K562 (cell line): ENCODE results near the gene MBNL1. TPM values are rescaled to one million over a fixed set of nuclear protein-coding genes. Genes with fewer than 3 reads are reported as not detected.

Experiments
- CAMTA2 ChIP-seq: fragments of 250-450 bp; sonication (Bioruptor Pico); conservative IDR thresholded peaks from 2 replicates; pipeline ENCODE4 v1.5.1; 2022
- HEY1 ChIP-seq: fragments of 250-450 bp; sonication (Bioruptor Pico); IDR thresholded peaks from 2 replicates; pipeline ENCODE4 v1.5.0; 2020; ENCODE audit warnings: mild to moderate bottlenecking, moderate library complexity, borderline replicate concordance
- MTA2 ChIP-seq: fragments of 450-650 bp; IDR thresholded peaks from 2 replicates; pipeline ENCODE4 v1.6.1; 2016; ENCODE audit warnings: low read depth
- PBX2 ChIP-seq, 2 experiments: IDR thresholded peaks in 1 of 2; conservative IDR thresholded peaks in 1 of 2; 2 replicates each; pipeline ENCODE4 v1.6.1; 2016; ENCODE audit warnings: low read depth in 2 of 2, mild to moderate bottlenecking in 1 of 2, missing compliant biosample characterization in 1 of 2, missing genetic modification characterization in 1 of 2, moderate library complexity in 1 of 2
- TSHZ1 ChIP-seq: fragments of 250-450 bp; sonication (Bioruptor Pico); IDR thresholded peaks from 2 replicates; pipeline ENCODE4 v1.4.0; 2020; ENCODE audit warnings: mild to moderate bottlenecking, moderate library complexity
- ZFP36 ChIP-seq: fragments of 150-350 bp; IDR thresholded peaks from 2 replicates; pipeline ENCODE4 v1.6.1; 2018; ENCODE audit warnings: low read length, low read depth; ENCODE audit not compliant: partially characterized antibody
- ZNF551 ChIP-seq: fragments of 250-450 bp; sonication (Bioruptor Pico); IDR thresholded peaks from 2 replicates; pipeline ENCODE4 v1.5.0; 2021; ENCODE audit warnings: mild to moderate bottlenecking, moderate library complexity
- ZNF586 ChIP-seq: fragments of 450-650 bp; formaldehyde crosslinking; conservative IDR thresholded peaks from 2 replicates; pipeline ENCODE4 v1.4.0; 2020; ENCODE audit warnings: mild to moderate bottlenecking, moderate library complexity
- polyA plus RNA-seq, 8 experiments: library from polyadenylated mRNA; depleted of rRNA in 4 of 8; stranded (reverse) in 5 of 8; unstranded in 3 of 8; fragments of >200 nt; fragmentation: Nextera tagmentation in 2 of 8; fragmentation: Illumina TruSeq in 1 of 8; extraction: Ambion mirVana in 2 of 8; extraction: Trizol in 1 of 8; gene quantifications; 2 replicates each; pipeline versions ENCODE4 v1.2.1 to v1.2.3, GENCODE V29; 2011 to 2014; ENCODE audit warnings: inconsistent platforms in 1 of 8, missing spikeins in 1 of 8
- total RNA-seq, 7 experiments: library from RNA; depleted of rRNA in 6 of 7; stranded (reverse); fragments of >200 nt in 6 of 7; fragmentation: Illumina TruSeq in 2 of 7; extraction: Trizol in 2 of 7; gene quantifications; 2 replicates each; pipeline versions ENCODE4 v1.2.1 to v1.2.3, GENCODE V29; 2011 to 2021; ENCODE audit warnings: low replicate concordance in 1 of 7
- TF ChIP-seq, protein P1 (sequence below): sonication (generic); formaldehyde crosslinking; IDR thresholded peaks from 2 replicates; pipeline ENCODE4 v1.8.0; 2022; ENCODE audit warnings: mild to moderate bottlenecking, missing genetic modification reagents
- TF ChIP-seq, protein P2 (sequence below): conservative IDR thresholded peaks from 2 replicates; pipeline ENCODE4 v1.6.1; 2011; ENCODE audit warnings: low read depth, mild to moderate bottlenecking, low read length; ENCODE audit not compliant: control insufficient read depth
- TF ChIP-seq, protein P3 (sequence below): fragments of 250-450 bp; sonication (Bioruptor Pico); IDR thresholded peaks from 2 replicates; pipeline ENCODE4 v1.9.0; 2021; ENCODE audit warnings: mild to moderate bottlenecking, inconsistent platforms

The MBNL1 gene
- total and polyA plus RNA-seq, 9 of the 15 experiments (the other 6 are each of a cell fraction or from before 2014, with no cell fraction given) = 70.3 to 243 (median 220) TPM

DNA sequence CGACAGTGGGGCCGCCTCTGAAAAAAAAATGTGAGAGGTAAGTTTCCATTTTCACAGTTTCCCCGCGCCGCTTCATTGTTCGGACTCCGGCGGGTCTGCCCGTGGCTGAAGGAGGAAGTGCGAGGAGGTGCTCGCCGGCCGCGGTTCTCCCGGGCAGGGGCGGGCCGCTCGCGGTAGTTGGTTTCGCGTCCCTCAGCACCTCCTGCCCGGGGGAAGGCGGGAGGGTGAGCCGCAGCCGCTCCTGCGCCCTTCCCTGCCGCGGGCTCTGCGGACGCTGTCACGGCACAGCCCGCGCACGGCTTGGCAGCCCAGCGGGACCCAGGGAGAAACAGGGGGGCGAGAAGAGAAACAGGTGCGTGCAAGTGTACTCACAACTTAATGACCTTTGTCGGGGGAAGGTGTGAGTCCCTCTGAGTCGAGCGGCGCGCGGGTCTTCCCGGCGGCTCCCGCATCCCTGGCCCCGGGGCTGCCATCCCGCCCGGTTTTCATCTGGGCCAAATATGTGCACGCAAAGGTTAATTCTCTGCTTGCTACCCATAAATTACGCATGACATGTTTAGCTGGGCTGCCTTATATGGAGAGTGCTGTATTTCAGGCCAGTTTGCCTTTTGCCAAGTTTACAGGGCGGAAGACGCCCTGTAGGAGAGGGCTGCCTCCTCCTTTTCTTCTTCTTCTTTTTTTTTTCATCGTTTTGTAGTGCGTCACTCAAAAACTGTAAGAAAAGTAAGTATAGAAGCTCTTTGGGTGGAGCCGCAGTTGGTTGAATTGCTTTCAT lies 514 bp downstream of the MBNL1 start (continued):
- TF ChIP-seq, protein P1, sequence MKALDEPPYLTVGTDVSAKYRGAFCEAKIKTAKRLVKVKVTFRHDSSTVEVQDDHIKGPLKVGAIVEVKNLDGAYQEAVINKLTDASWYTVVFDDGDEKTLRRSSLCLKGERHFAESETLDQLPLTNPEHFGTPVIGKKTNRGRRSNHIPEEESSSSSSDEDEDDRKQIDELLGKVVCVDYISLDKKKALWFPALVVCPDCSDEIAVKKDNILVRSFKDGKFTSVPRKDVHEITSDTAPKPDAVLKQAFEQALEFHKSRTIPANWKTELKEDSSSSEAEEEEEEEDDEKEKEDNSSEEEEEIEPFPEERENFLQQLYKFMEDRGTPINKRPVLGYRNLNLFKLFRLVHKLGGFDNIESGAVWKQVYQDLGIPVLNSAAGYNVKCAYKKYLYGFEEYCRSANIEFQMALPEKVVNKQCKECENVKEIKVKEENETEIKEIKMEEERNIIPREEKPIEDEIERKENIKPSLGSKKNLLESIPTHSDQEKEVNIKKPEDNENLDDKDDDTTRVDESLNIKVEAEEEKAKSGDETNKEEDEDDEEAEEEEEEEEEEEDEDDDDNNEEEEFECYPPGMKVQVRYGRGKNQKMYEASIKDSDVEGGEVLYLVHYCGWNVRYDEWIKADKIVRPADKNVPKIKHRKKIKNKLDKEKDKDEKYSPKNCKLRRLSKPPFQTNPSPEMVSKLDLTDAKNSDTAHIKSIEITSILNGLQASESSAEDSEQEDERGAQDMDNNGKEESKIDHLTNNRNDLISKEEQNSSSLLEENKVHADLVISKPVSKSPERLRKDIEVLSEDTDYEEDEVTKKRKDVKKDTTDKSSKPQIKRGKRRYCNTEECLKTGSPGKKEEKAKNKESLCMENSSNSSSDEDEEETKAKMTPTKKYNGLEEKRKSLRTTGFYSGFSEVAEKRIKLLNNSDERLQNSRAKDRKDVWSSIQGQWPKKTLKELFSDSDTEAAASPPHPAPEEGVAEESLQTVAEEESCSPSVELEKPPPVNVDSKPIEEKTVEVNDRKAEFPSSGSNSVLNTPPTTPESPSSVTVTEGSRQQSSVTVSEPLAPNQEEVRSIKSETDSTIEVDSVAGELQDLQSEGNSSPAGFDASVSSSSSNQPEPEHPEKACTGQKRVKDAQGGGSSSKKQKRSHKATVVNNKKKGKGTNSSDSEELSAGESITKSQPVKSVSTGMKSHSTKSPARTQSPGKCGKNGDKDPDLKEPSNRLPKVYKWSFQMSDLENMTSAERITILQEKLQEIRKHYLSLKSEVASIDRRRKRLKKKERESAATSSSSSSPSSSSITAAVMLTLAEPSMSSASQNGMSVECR = peak; percentile 41; the same call in 1 of the 2 replicates
- no peak for TF ChIP-seq PBX2 (CRISPR knock-in tag; IDR thresholded peaks at IDR 0.05; ENCODE audit: low read depth)
- TF ChIP-seq PBX2 (tag; conservative IDR thresholded peaks at IDR 0.05; ENCODE audit: low read depth) = peak; percentile 95
- no peak for TF ChIP-seq HEY1 (CRISPR knock-in tag)
- TF ChIP-seq TSHZ1 (CRISPR knock-in tag) = no peak
- TF ChIP-seq ZFP36 = peak; percentile 24
- TF ChIP-seq, protein P2, sequence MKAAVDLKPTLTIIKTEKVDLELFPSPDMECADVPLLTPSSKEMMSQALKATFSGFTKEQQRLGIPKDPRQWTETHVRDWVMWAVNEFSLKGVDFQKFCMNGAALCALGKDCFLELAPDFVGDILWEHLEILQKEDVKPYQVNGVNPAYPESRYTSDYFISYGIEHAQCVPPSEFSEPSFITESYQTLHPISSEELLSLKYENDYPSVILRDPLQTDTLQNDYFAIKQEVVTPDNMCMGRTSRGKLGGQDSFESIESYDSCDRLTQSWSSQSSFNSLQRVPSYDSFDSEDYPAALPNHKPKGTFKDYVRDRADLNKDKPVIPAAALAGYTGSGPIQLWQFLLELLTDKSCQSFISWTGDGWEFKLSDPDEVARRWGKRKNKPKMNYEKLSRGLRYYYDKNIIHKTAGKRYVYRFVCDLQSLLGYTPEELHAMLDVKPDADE = no peak; the same call in 1 of the 2 replicates
- TF ChIP-seq, protein P3, sequence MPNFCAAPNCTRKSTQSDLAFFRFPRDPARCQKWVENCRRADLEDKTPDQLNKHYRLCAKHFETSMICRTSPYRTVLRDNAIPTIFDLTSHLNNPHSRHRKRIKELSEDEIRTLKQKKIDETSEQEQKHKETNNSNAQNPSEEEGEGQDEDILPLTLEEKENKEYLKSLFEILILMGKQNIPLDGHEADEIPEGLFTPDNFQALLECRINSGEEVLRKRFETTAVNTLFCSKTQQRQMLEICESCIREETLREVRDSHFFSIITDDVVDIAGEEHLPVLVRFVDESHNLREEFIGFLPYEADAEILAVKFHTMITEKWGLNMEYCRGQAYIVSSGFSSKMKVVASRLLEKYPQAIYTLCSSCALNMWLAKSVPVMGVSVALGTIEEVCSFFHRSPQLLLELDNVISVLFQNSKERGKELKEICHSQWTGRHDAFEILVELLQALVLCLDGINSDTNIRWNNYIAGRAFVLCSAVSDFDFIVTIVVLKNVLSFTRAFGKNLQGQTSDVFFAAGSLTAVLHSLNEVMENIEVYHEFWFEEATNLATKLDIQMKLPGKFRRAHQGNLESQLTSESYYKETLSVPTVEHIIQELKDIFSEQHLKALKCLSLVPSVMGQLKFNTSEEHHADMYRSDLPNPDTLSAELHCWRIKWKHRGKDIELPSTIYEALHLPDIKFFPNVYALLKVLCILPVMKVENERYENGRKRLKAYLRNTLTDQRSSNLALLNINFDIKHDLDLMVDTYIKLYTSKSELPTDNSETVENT (CRISPR knock-in tag) = no peak
- TF ChIP-seq CAMTA2 (CRISPR knock-in tag) = no peak
- TF ChIP-seq ZNF551 (CRISPR knock-in tag) = no peak
- no peak for TF ChIP-seq MTA2
- TF ChIP-seq ZNF586 = no peak
